Hepatocyte (in vitro differentiated cells): ENCODE data around the gene CABYR.

Experiments
- CTCF ChIP-seq: fragments of 200-600 bp; sonication (generic); IDR thresholded peaks from 2 replicates; pipeline ENCODE4 v1.5.1; 2016; ENCODE audit warnings: antibody characterized with exemption, mild to moderate bottlenecking; ENCODE audit not compliant: poor library complexity
- EZH2 ChIP-seq: fragments of 200-600 bp; sonication (generic); IDR thresholded peaks from 2 replicates; pipeline ENCODE4 v1.6.1; 2016; ENCODE audit warnings: antibody characterized with exemption, mild to moderate bottlenecking, borderline replicate concordance
- EZH2phosphoT487 ChIP-seq: fragments of 200-600 bp; sonication (generic); IDR thresholded peaks from one replicate; pipeline ENCODE4 v1.6.1; 2018; ENCODE audit warnings: antibody characterized with exemption, mild to moderate bottlenecking, low read depth, moderate library complexity; ENCODE audit not compliant: unreplicated experiment, severe bottlenecking

GRCh38 chr18:24089076-24089475, 49.8 kb upstream of the CABYR start:
- TF ChIP-seq CTCF, result no peak
- no peak for TF ChIP-seq EZH2
- TF ChIP-seq EZH2phosphoT487, result no peak
